Measurements from ENCODE around the gene VPS4A. TPM values are rescaled to one million over a fixed set of nuclear protein-coding genes. Genes with fewer than 3 reads are reported as not detected.
A peak's percentile ranks its signal among the peaks of the same experiment; 100 is the strongest.

The VPS4A gene
- total RNA-seq, 1 donor from 2014 or later: 21.0 TPM

- ATAC-seq: no peak
Observed at GRCh38 chr16:69307856-69308255, 3.3 kb upstream of the VPS4A start.

DNA sequence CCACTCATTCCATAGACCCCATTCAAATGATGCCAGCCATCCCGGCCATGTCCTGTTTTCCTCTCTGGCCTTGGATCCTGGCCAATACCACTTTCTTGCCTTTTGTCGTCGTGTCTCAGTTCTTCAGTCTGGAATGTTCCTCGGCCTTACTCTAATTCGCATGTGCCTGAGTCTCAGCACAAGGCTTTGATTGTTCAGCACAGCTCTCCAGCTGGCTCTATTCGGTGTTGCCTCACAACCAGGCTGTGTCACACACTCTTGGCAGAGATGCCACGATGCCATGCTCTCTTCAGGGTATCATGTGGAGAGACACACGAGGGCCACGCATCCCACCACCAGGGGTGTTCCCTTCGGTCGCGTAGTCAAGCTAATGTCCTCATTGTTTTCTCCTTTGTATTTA is 1.8 kb upstream of the VPS4A start:
- no peak for ATAC-seq

GRCh38 chr16:69311533-69312387 is 610 bp downstream of the VPS4A start:
- ATAC-seq: peak; percentile 66

DNA sequence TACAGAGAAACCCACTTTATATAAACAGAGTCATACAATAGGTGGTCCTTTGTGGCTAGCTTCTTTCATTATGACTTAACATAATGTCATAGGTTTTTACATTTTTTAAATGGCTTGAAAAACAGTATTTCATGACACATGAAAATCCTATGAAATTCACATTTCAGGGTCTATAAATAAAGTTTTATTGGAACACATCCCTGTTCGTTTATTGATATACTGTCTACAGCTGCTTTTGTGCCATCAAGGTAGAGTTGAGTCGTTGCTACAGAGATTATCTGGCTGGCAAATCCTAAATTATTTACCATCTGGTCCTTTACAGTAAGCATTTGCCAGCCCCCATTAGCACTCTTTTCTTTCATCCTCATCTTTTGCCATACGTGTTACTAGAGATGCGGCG is 2.3 kb downstream of the VPS4A start:
- ATAC-seq: no peak

GRCh38 chr16:69314534-69314933 is 3.4 kb downstream of the VPS4A start:
- no peak for ATAC-seq

- ATAC-seq: no peak
Observed at GRCh38 chr16:69315486-69316311, 4.5 kb downstream of the VPS4A start.

- no peak for ATAC-seq
Observed at GRCh38 chr16:69316595-69317034, 5.5 kb downstream of the VPS4A start.

- ATAC-seq: peak; percentile 17
Observed at GRCh38 chr16:69318177-69318910, 7.2 kb downstream of the VPS4A start.

- peak; percentile 6 for ATAC-seq
Observed at GRCh38 chr16:69318911-69319289, 7.8 kb downstream of the VPS4A start.

- no peak for ATAC-seq
Observed at GRCh38 chr16:69319381-69319780, 8.2 kb downstream of the VPS4A start.

- ATAC-seq: no peak
Observed at GRCh38 chr16:69319826-69320739, 8.9 kb downstream of the VPS4A start.

GRCh38 chr16:69320740-69321073 is 9.6 kb downstream of the VPS4A start:
- no peak for ATAC-seq

DNA sequence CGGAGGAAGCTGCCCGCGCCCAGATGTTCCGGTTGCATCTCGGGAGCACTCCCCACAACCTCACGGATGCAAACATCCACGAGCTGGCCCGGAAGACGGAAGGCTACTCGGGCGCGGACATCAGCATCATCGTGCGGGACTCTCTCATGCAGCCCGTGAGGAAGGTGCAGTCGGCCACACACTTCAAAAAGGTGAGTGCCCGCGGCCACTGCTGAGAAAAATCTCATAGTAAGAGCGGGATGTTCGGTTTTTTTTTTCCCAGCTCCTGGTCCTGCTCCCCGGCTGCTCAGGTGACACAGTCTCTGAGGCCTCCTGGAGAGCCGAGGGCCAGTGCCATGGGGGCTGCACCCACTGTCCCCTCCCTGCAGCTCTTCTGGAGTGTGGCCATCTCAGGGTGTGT is 9.9 kb downstream of the VPS4A start:
- ATAC-seq: no peak

DNA sequence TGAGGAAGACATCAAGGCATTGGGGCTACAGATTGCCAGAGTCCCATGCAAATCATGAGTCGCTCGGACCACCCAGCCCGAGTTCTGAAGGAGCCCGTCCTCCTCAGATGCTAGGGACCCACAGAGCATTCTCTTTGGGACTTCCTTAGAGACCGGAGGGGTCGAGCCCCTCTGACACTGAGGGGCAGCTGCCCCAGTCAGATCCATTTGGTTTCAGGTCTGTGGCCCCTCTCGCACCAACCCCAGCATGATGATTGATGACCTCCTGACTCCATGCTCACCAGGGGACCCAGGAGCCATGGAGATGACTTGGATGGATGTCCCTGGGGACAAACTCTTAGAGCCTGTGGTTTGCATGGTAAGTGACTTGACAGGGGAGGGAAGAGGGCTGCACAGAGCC is 11.2 kb downstream of the VPS4A start:
- ATAC-seq: no peak

DNA sequence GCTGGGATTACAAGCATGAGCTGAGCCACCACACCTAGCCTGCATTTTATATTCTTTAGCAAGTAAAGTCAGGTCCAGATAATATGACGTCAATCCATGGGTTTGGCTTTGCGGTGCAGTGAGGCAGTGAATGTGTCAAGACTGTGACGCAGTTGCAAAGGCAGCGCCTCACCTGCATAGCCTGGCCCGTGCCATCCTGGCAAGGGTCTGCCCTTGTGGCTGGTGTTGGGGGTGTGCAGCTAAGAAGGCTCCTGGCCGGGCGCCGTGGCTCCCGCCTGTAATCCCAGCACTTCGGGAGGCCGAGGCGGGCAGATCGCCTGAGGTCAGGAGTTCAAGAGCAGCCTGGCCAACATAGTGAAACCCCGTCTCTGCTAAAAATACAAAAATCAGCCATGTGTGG is 12.3 kb downstream of the VPS4A start:
- peak; percentile 13 for ATAC-seq

- ATAC-seq: no peak
Observed at GRCh38 chr16:69324013-69324531, 12.9 kb downstream of the VPS4A start.

- no peak for ATAC-seq
Observed at GRCh38 chr16:69324585-69325253, 13.6 kb downstream of the VPS4A start.

- ATAC-seq: no peak
Observed at GRCh38 chr16:69325784-69326171, 14.6 kb downstream of the VPS4A start.

- peak; percentile 34 for ATAC-seq
Observed at GRCh38 chr16:69326172-69326873, 15.2 kb downstream of the VPS4A start.

GRCh38 chr16:69327585-69328310 is 16.6 kb downstream of the VPS4A start:
- ATAC-seq: no peak

All from esophagus mucosa (tissue), 1 donor.